ENCODE data around the gene POMGNT1. TPM values are rescaled to one million over a fixed set of nuclear protein-coding genes. Genes with fewer than 3 reads are reported as not detected.
A peak's percentile ranks its signal among the peaks of the same experiment; 100 is the strongest.

The POMGNT1 gene
- total RNA-seq, 1 donor from 2014 or later = 59.3 TPM

DNA sequence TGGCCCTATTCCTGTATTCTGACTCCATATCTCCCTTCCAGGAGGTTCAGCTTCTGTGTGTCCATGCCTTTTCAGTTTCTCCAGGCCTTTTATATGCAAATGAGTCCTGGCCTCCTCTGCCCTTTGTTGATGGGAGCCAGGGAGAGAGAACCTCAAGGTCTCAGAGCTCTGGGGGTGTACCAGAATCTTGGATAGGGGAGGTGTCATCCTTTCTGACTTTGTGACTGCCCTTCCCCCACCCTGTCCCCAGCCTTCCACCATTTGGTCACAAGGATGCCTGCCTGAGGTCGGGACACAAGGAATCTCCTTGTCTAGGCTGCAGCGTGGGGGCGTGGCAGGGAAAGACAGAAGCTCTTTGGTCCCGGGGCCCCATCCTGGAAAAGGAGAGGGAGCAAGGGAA is 23.5 kb upstream of the POMGNT1 start:
- intact Hi-C loops (cut with DNase I) = no loop called here
- Histone ChIP-seq H3K4me1 (no peaks in the 10 kb centered on the region), H3K27me3 (ENCODE audit: low read depth) (no peaks in the 10 kb centered on the region), H3K4me3 (no peak overlapping the region), H3K36me3 (no peaks in the 10 kb centered on the region), H3K9me3 (no peaks in the 10 kb centered on the region), H3K27ac (no peak overlapping the region)
- ATAC-seq = no peak
- DNase-seq = no peak
- TF ChIP-seq, protein P1, sequence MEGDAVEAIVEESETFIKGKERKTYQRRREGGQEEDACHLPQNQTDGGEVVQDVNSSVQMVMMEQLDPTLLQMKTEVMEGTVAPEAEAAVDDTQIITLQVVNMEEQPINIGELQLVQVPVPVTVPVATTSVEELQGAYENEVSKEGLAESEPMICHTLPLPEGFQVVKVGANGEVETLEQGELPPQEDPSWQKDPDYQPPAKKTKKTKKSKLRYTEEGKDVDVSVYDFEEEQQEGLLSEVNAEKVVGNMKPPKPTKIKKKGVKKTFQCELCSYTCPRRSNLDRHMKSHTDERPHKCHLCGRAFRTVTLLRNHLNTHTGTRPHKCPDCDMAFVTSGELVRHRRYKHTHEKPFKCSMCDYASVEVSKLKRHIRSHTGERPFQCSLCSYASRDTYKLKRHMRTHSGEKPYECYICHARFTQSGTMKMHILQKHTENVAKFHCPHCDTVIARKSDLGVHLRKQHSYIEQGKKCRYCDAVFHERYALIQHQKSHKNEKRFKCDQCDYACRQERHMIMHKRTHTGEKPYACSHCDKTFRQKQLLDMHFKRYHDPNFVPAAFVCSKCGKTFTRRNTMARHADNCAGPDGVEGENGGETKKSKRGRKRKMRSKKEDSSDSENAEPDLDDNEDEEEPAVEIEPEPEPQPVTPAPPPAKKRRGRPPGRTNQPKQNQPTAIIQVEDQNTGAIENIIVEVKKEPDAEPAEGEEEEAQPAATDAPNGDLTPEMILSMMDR (IDR thresholded peaks at IDR 0.05) = no peak

DNA sequence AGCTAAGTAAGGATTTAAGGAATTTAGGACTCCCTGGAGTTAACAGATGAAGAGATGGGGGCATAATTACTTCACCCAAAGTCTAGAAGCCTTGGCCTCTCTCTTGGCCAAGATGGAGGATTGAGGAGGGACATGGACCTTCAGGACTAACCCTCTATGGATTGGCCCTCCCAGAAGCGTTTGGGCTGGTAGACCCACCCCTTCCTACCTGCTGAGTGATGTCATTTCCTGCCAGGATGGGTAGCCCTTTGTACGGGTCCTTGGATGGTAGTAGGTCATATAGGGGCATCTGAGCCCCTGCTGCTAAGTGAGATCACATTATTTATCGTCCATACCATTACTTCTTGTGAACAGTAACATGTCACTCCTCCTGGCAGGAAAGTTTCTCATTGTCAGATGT is 22.6 kb upstream of the POMGNT1 start:
- DNase-seq = no peak
- Histone ChIP-seq H3K4me1 (no peaks in the 10 kb centered on the region), H3K9me3 (no peaks in the 10 kb centered on the region), H3K4me3 (no peak overlapping the region), H3K27me3 (ENCODE audit: low read depth) (no peaks in the 10 kb centered on the region), H3K27ac (no peak overlapping the region), H3K36me3 (no peaks in the 10 kb centered on the region)
- TF ChIP-seq, protein P1 (IDR thresholded peaks at IDR 0.05) = no peak
- intact Hi-C loops (cut with DNase I) = no loop called here
- no peak for ATAC-seq

DNA sequence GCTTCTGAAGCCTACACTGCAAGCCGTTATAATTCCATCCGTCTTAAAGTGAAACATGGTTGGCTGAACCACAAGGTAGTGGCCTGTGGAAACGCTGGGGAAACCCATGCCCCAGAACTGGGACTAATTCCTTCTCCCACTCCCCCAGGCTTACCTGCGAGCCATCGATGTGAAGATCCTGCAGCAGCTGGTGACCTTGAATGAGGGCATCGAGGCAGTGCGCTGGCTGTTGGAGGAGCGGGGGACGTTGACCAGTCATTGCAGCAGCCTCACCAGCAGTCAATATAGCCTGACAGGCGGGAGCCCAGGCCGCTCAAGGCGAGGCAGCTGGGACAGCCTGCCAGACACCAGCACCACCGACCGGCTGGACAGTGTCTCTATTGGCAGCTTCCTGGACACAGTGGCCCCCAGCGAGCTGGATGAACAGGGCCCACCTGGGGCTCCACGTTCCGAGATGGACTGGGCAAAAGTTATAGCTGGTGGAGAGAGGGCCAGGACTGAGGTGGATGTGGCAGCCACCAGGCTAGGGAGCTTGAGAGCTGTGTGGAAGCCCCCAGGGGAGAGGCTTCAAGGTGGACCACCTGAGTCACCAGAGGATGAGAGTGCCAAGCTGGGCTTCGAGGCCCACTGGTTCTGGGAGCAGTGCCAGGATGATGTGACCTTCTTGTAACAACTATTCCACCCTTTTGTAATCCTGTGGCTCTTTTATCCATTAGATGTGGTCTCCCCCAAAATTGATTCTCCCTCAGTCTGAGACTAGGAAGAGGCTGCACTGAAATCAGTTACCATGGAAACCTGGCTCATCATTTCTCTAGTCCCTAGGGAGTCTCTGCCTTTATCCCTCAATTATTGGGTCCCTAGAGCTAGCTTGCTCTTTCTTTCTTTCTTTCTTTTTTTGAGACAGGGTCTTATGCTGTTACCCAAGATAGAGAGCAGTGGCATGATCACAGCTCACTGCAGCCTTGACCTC is 21.6 kb upstream of the POMGNT1 start:
- no peak for ATAC-seq
- DNase-seq = no peak
- H3K4me1 ChIP-seq = no peaks in the 10 kb centered on the region
- TF ChIP-seq, protein P1 (IDR thresholded peaks at IDR 0.05) = no peak
- no peak overlapping the region for H3K27ac ChIP-seq
- no peaks in the 10 kb centered on the region for H3K36me3 ChIP-seq
- intact Hi-C loops (cut with DNase I) = no loop called here
- H3K27me3 ChIP-seq (ENCODE audit: low read depth) = no peaks in the 10 kb centered on the region
- no peak overlapping the region for H3K4me3 ChIP-seq
- H3K9me3 ChIP-seq = no peaks in the 10 kb centered on the region

DNA sequence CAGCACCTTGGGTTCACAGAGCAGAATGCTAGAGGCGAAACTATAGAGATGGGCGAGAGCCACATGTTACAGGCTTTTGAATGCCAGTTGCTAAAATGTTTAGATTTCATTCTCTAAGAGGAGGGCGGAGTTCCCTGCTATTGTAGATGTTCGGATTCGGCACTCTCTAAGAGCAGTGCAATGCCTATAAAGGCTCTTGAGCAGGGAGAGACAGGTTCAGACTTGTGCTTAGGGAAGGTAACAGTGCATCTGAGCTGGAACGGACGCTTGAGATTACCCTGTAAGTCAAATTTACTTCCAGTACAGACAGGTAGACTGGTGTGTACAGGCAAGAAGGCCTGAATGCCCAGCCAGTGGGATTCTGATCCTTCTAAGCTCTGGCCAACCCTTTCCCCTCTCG is 20.2 kb upstream of the POMGNT1 start:
- ATAC-seq (peak in 1 of 2 donors; percentile 56), DNase-seq (no peak)
- H3K27ac ChIP-seq = no peak overlapping the region
- H3K9me3 ChIP-seq = no peaks in the 10 kb centered on the region
- TF ChIP-seq, protein P1 (IDR thresholded peaks at IDR 0.05) = no peak
- H3K36me3 ChIP-seq = no peaks in the 10 kb centered on the region
- intact Hi-C loops (cut with DNase I) = no loop called here
- H3K27me3 ChIP-seq (ENCODE audit: low read depth) = no peaks in the 10 kb centered on the region
- no peak overlapping the region for H3K4me3 ChIP-seq
- H3K4me1 ChIP-seq = no peaks in the 10 kb centered on the region

DNA sequence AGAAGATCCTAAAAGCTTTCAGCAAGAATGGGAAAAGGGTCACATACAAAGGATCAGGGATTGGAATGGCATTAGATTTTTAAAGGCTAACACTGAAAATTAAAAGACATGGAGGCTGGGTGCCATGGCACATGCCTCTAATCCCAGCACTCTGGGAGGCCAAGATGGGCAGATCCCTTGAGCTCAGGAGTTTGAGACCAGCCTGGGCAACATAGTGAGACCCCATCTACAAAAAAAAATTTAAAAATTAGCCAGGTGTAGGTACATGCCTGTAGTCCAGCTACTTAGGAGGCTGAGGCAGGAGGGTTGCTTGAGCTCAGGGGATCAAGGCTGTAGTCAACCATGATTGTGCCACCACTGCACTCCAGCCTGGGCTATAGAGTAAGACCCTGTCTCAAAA is 17.3 kb upstream of the POMGNT1 start:
- no peaks in the 10 kb centered on the region for H3K27me3 ChIP-seq (ENCODE audit: low read depth)
- H3K27ac ChIP-seq = no peak overlapping the region
- intact Hi-C loops (cut with DNase I) = no loop called here
- ATAC-seq (no peak), DNase-seq (no peak)
- H3K4me3 ChIP-seq = no peak overlapping the region
- no peaks in the 10 kb centered on the region for H3K9me3 ChIP-seq
- no peaks in the 10 kb centered on the region for H3K4me1 ChIP-seq
- H3K36me3 ChIP-seq = no peaks in the 10 kb centered on the region
- TF ChIP-seq, protein P1 (IDR thresholded peaks at IDR 0.05) = no peak
